ENCODE data around the gene UBE3B.
"Not testable (repeated sequence)": the region's sequence is repeated elsewhere in the genome, so short reads cannot be mapped to it uniquely, and the experiment has no call there.

Gene UBE3B

DNA sequence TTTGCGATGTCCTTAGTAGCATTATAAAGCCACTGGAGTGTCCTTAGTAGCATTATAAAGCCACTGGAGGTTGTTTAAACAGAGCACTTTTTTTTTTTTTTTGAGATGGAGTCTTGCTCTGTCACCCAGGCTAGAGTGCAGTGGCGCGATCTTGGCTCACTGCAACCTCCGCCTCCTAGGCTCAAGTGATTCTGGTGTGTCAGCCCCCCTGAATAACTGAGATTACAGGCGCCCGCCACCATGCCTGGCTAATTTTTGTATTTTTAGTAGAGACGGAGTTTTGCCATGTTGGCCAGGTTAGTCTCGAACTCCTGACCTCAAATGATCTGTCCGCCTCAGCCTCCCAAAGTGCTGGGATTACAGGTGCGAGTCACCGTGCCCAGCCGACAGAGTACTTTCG lies 37.5 kb upstream of the UBE3B start:
- not testable (repeated sequence) for H3K9ac ChIP-seq (ENCODE audit: low read depth, low read length); H3K9me3 ChIP-seq (ENCODE audit: control insufficient read depth, insufficient read depth, low read length); H3K27me3 ChIP-seq (ENCODE audit: control insufficient read depth, insufficient read depth, low read length); H3K4me3 ChIP-seq (ENCODE audit: low read depth, low read length); H3K36me3 ChIP-seq (ENCODE audit: control insufficient read depth, insufficient read depth, low read length)
- H3K4me1 ChIP-seq (ENCODE audit: control insufficient read depth, insufficient read depth, low read length), result peaks cover 18% of the 10 kb centered on the region

DNA sequence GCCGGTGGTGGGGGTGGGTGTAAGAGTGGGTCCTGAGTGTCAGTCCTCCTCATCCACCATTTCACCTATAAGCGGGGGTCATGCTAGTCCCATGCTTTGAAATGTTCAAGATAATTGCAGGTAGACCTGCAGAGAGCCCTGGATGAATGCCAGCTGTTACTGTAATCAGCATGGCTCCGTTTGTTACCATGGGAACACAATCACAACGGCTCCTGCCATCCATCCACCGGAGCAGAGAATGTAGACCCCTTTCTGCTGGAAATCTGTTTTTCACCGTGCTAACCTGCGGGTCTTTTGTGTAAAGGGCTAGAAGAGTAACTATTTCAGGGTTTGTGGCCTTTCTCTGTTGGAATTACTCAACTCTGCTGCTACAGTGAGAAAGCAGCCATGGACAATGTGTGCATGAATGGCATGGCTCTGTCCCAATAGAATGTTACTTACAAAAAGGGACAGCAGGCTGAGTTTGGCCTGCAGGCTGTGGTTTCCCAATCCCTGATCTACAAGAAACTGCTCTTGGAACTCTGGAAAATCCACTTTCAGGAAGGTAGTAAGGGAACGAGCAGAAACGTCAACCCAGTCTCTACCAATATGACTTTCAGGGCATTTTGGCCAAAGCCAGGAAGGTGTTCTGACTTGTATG lies 36.5 kb upstream of the UBE3B start:
- Histone ChIP-seq H3K27me3 (ENCODE audit: control insufficient read depth, insufficient read depth, low read length) (no peaks in the 10 kb centered on the region), H3K36me3 (ENCODE audit: control insufficient read depth, insufficient read depth, low read length) (peaks cover 3% of the 10 kb centered on the region), H3K9ac (ENCODE audit: low read depth, low read length) (no peak overlapping the region), H3K4me3 (ENCODE audit: low read depth, low read length) (no peak overlapping the region), H3K9me3 (ENCODE audit: control insufficient read depth, insufficient read depth, low read length) (no peaks in the 10 kb centered on the region), H3K4me1 (ENCODE audit: control insufficient read depth, insufficient read depth, low read length) (peaks cover 7% of the 10 kb centered on the region)

DNA sequence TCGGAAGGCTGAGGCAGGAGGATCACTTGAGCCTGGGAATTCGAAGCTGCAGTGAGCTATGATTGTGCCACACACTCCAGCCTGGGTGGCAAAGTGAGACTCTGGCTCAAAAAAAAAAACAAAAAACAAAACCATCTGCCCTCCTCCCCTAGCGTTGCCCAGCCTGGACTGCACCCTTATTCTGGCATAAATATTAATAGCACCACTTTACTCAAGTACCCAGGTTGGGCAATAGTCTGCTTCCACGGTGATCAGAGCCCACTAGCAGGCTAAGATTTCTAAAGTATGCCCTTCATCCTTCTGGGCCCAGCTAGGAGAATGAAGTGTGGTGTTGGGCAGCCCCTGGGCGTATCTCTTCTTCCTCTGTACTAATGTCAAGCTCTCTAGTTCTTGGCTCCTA lies 33.6 kb upstream of the UBE3B start:
- Histone ChIP-seq H3K4me1 (ENCODE audit: control insufficient read depth, insufficient read depth, low read length) (no peaks in the 10 kb centered on the region), H3K4me3 (ENCODE audit: low read depth, low read length) (no peak overlapping the region), H3K27me3 (ENCODE audit: control insufficient read depth, insufficient read depth, low read length) (no peaks in the 10 kb centered on the region), H3K36me3 (ENCODE audit: control insufficient read depth, insufficient read depth, low read length) (peaks cover 8% of the 10 kb centered on the region), H3K9ac (ENCODE audit: low read depth, low read length) (no peak overlapping the region), H3K9me3 (ENCODE audit: control insufficient read depth, insufficient read depth, low read length) (no peaks in the 10 kb centered on the region)

DNA sequence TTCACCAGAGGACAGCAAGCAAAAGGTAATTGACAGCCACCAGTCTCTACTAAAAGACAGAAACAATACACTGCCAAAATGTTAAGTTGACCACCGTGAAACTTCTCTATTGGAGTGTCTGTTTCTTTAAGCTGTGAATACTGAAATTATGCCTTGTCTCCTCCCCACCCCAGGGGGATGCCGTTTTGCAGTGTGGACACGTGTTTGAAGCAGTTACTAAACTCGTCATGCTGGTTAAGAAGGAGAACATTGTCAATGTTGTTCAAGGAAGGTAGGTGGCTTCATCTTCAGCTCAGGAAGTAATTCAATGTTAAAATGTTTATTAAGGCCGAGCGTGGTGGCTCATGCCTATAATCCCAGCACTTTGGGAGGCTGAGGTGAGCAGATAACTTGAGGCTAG lies 33.2 kb upstream of the UBE3B start:
- H3K9ac ChIP-seq (ENCODE audit: low read depth, low read length), result no peak overlapping the region
- peaks cover 8% of the 10 kb centered on the region for H3K36me3 ChIP-seq (ENCODE audit: control insufficient read depth, insufficient read depth, low read length)
- no peaks in the 10 kb centered on the region for H3K9me3 ChIP-seq (ENCODE audit: control insufficient read depth, insufficient read depth, low read length)
- no peaks in the 10 kb centered on the region for H3K4me1 ChIP-seq (ENCODE audit: control insufficient read depth, insufficient read depth, low read length)
- no peak overlapping the region for H3K4me3 ChIP-seq (ENCODE audit: low read depth, low read length)
- no peaks in the 10 kb centered on the region for H3K27me3 ChIP-seq (ENCODE audit: control insufficient read depth, insufficient read depth, low read length)

DNA sequence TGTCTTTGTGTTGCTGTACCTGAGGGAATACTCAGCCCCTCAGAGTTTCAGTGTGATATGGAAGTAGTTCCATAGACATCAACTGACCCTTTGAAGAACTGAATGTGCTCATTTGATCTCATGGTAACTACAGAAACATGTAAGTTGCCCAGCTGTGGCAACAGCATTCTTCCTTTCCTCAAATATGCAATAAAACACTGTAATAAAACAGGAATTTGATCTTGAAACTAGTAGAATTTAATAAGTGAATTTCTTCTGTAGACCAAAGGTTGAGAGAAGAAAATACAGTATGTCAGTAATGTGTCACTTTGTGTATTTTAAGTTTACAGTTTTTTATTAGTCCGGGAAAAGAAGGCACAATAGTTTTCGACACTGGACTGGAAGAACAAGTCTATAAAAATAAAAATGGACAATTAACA lies 32.2 kb upstream of the UBE3B start:
- Histone ChIP-seq H3K27me3 (ENCODE audit: control insufficient read depth, insufficient read depth, low read length) (no peaks in the 10 kb centered on the region), H3K9me3 (ENCODE audit: control insufficient read depth, insufficient read depth, low read length) (no peaks in the 10 kb centered on the region), H3K9ac (ENCODE audit: low read depth, low read length) (no peak overlapping the region), H3K36me3 (ENCODE audit: control insufficient read depth, insufficient read depth, low read length) (peaks cover 9% of the 10 kb centered on the region), H3K4me1 (ENCODE audit: control insufficient read depth, insufficient read depth, low read length) (no peaks in the 10 kb centered on the region), H3K4me3 (ENCODE audit: low read depth, low read length) (no peak overlapping the region)

DNA sequence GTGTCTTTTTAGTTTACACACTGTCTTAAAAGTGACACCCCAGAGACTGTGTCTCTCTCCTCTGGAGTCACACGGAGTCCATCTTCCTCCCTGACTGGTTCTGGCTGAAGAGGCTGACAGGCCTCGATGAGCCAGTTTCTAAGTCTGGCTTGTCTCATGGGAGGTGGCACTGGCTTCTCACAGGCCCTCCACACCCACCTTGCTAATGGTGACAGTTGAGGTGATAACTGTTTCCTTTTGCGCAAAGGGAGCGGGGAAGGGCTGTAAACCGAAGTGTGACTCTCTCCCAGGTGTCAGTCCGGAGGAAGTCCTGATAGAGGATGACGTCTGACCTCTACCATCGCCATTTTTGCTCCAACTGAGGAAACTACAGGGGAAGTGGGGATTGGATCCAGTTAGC lies 30.6 kb upstream of the UBE3B start:
- H3K27me3 ChIP-seq (ENCODE audit: control insufficient read depth, insufficient read depth, low read length), result no peaks in the 10 kb centered on the region
- H3K36me3 ChIP-seq (ENCODE audit: control insufficient read depth, insufficient read depth, low read length), result peaks cover 24% of the 10 kb centered on the region
- no peak overlapping the region for H3K4me3 ChIP-seq (ENCODE audit: low read depth, low read length)
- H3K9me3 ChIP-seq (ENCODE audit: control insufficient read depth, insufficient read depth, low read length), result no peaks in the 10 kb centered on the region
- no peak overlapping the region for H3K9ac ChIP-seq (ENCODE audit: low read depth, low read length)
- no peaks in the 10 kb centered on the region for H3K4me1 ChIP-seq (ENCODE audit: control insufficient read depth, insufficient read depth, low read length)

DNA sequence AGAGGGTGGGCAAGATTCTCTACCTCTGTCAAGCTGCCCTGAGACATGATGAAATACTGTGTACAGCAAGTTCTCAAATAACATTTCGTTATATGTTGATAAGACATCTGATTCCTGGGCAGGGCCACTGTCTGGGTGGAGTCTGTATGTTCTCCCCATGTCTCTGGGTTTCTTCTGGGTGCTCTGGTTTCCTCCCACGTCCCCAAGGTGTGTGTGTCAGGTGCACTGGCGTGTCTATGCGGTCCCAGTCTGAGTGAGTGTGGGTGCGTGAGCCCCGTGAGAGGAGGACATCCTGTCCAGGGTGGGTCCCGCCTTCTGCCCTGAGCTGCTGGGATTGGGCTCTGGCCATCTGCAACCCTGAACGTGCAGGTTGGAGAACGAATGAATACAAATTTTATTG lies 30.0 kb upstream of the UBE3B start:
- no peaks in the 10 kb centered on the region for H3K27me3 ChIP-seq (ENCODE audit: control insufficient read depth, insufficient read depth, low read length)
- peaks cover 28% of the 10 kb centered on the region for H3K36me3 ChIP-seq (ENCODE audit: control insufficient read depth, insufficient read depth, low read length)
- H3K9me3 ChIP-seq (ENCODE audit: control insufficient read depth, insufficient read depth, low read length), result no peaks in the 10 kb centered on the region
- no peak overlapping the region for H3K9ac ChIP-seq (ENCODE audit: low read depth, low read length)
- H3K4me3 ChIP-seq (ENCODE audit: low read depth, low read length), result no peak overlapping the region
- H3K4me1 ChIP-seq (ENCODE audit: control insufficient read depth, insufficient read depth, low read length), result no peaks in the 10 kb centered on the region

DNA sequence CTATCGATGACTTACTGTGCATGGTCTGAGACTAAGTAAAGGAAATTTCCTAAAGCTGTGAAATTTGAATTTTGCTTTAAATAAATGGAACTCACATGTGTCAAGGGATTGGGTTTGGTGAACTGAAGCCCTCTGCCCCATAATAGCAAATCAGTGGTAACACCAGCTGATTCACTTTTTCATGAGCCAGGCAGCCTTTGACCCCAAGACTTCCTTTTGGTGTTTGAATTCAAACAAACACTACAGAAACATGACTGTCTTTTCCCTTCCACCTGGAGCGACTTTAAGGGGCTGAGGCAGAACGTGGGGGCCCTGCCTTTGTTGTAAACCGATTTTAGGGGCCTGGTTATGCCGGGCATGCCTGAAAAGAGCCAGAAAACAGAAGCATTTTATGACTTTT lies 29.2 kb upstream of the UBE3B start:
- Histone ChIP-seq H3K9me3 (ENCODE audit: control insufficient read depth, insufficient read depth, low read length) (no peaks in the 10 kb centered on the region), H3K27me3 (ENCODE audit: control insufficient read depth, insufficient read depth, low read length) (no peaks in the 10 kb centered on the region), H3K36me3 (ENCODE audit: control insufficient read depth, insufficient read depth, low read length) (peaks cover 30% of the 10 kb centered on the region), H3K9ac (ENCODE audit: low read depth, low read length) (no peak overlapping the region), H3K4me3 (ENCODE audit: low read depth, low read length) (no peak overlapping the region), H3K4me1 (ENCODE audit: control insufficient read depth, insufficient read depth, low read length) (no peaks in the 10 kb centered on the region)

DNA sequence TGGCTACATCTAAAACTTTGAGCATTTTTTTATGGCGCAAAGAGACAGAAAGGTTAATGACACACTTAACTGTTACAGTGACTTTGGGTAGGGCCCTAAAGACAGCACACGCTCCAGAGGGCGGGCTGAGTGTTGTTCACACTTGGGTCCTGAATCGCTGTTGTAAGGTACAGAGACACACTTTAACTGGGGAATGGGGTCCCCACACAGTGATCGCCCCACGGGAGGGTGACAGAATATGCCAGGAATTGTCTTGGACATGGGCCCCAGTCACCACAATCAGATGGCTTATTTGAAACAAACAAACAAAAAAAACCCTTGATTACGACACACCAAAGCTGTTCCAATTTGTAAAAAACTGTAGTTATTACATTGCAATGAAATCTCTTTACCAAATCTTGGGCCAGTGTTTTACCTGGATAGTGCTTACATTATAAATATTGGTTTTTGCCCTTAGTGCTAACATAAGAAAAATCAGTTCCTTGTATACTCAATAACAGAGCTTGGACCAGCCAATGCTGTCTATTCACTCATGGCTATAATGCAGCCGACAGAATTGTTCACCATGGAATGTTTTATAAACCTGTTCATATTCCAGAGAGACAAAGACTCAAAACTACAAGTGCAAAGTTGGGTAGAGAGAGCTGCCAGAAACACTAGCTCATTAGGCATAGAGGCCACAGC lies 28.6 kb upstream of the UBE3B start:
- Histone ChIP-seq H3K9me3 (ENCODE audit: control insufficient read depth, insufficient read depth, low read length) (no peaks in the 10 kb centered on the region), H3K27me3 (ENCODE audit: control insufficient read depth, insufficient read depth, low read length) (no peaks in the 10 kb centered on the region), H3K9ac (ENCODE audit: low read depth, low read length) (no peak overlapping the region), H3K36me3 (ENCODE audit: control insufficient read depth, insufficient read depth, low read length) (peaks cover 36% of the 10 kb centered on the region), H3K4me3 (ENCODE audit: low read depth, low read length) (no peak overlapping the region), H3K4me1 (ENCODE audit: control insufficient read depth, insufficient read depth, low read length) (no peaks in the 10 kb centered on the region)

DNA sequence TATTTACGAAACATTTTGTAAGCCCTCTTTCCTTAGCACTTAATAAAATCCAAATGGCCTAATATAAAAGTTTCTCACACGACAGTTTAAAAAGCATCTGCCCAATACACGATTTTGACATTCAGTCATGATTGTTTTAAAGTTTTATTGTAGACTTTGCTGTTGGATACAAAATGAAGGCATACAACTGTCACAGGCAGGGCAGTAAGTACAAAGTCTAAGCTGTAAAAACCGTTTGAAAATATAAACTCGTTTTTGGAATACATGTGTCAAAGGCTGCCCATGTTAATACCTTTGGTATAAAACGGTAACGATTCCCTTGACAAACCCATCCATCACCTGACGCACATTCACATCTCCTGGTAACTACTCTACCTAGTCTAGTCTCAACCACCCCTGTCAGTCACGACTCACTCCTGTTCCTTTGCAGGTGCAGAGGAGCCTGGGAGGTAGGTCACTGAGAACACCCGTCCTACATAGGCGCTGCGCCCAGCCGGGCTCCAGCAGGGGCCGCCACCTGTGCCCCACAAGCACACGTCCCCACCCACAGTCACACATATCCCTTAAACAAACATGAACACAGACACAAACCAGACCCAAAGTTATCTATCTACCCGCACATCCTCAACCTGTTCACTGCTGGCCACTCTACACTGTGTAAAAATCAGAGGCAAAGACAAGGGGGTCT lies 27.4 kb upstream of the UBE3B start:
- no peaks in the 10 kb centered on the region for H3K27me3 ChIP-seq (ENCODE audit: control insufficient read depth, insufficient read depth, low read length)
- H3K4me1 ChIP-seq (ENCODE audit: control insufficient read depth, insufficient read depth, low read length), result no peaks in the 10 kb centered on the region
- no peak overlapping the region for H3K9ac ChIP-seq (ENCODE audit: low read depth, low read length)
- peaks cover 36% of the 10 kb centered on the region for H3K36me3 ChIP-seq (ENCODE audit: control insufficient read depth, insufficient read depth, low read length)
- H3K4me3 ChIP-seq (ENCODE audit: low read depth, low read length), result no peak overlapping the region
- H3K9me3 ChIP-seq (ENCODE audit: control insufficient read depth, insufficient read depth, low read length), result no peaks in the 10 kb centered on the region

DNA sequence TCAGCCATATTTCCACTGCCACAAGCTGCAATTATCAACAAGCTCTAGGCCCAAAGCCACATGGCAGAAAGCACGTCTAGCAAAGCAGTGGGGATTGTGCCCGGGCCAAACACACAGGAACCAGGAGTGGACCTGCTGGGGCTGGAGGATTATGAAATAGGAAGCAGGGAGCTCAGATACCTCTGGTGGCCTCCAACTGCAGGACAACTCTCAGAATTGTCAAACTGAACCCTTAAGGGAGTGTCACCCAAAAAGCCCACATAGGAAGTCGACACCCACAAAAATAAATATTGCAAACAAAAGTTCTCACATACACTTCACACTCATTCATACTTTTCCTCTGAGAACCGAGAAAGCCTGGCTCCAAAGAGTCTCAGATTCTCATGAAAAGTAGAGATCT lies 26.5 kb upstream of the UBE3B start:
- no peak overlapping the region for H3K9ac ChIP-seq (ENCODE audit: low read depth, low read length)
- H3K9me3 ChIP-seq (ENCODE audit: control insufficient read depth, insufficient read depth, low read length), result no peaks in the 10 kb centered on the region
- H3K4me1 ChIP-seq (ENCODE audit: control insufficient read depth, insufficient read depth, low read length), result no peaks in the 10 kb centered on the region
- H3K27me3 ChIP-seq (ENCODE audit: control insufficient read depth, insufficient read depth, low read length), result no peaks in the 10 kb centered on the region
- H3K4me3 ChIP-seq (ENCODE audit: low read depth, low read length), result no peak overlapping the region
- H3K36me3 ChIP-seq (ENCODE audit: control insufficient read depth, insufficient read depth, low read length), result peaks cover 38% of the 10 kb centered on the region

DNA sequence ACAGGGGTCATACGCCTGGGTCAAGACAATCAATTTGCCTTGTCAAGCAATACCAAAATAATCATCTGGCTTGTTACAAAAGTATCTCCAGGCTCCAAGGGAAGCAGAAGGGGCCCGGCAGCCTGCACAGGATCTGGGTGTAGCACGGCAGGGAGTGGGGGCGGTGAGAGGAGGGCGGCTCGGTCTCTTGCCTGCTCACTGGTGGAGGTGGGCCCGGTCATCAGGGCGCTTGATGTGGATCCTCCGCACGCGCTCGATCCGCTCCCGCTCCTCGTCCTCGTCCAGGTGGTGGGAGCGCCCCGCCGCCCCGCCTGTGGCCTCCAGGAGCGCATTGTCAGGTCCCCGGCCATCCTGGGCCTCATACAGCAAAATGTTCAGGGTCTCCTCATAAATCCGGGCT lies 26.0 kb upstream of the UBE3B start:
- Histone ChIP-seq H3K4me3 (ENCODE audit: low read depth, low read length) (no peak overlapping the region), H3K9me3 (ENCODE audit: control insufficient read depth, insufficient read depth, low read length) (no peaks in the 10 kb centered on the region), H3K4me1 (ENCODE audit: control insufficient read depth, insufficient read depth, low read length) (no peaks in the 10 kb centered on the region), H3K27me3 (ENCODE audit: control insufficient read depth, insufficient read depth, low read length) (no peaks in the 10 kb centered on the region), H3K9ac (ENCODE audit: low read depth, low read length) (no peak overlapping the region), H3K36me3 (ENCODE audit: control insufficient read depth, insufficient read depth, low read length) (peaks cover 43% of the 10 kb centered on the region)
